C1 segment of cervical spinal cord (tissue), 14 donors: ENCODE measurements around the gene SLC48A1.

ENCODE experiments used
- DNase-seq, 14 donors: peaks; one replicate each; lab custom pipeline; 2025; lab: John Stamatoyannopoulos, UW

The SLC48A1 gene

GRCh38 chr12:47744005-47744651, 28.9 kb upstream of the SLC48A1 start:
- DNase-seq = no peak

- DNase-seq = no peak
Observed at GRCh38 chr12:47744778-47745436, 28.1 kb upstream of the SLC48A1 start.

DNA sequence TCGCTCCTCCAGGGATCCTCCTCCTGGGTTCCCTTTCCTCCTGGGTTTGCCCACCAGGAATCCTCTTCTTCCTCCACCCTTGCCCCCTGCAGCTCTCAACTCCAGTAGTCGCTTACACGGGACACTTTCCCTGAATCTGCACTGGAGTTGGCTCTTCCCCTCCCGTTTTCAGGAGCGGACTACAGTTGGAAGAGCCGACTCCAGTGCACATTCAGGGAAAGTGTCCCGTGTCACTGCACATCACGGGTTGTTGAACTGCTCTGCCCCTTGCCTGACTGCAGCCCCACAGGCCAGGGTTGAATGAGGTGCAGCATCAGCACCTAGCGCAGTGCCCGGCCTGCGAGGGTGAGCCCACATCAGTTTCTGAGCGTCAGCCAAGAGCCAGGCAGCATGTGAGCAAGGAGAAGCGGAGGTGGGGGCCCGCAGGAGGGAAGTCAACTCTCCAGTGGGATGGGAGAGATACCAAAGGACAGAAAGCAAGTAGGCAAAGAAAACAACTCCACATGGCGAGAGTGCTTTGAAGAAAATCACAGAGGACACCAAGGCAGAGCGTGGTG, 27.5 kb upstream of the SLC48A1 start:
- DNase-seq = peak in 1 of 14 donors; percentile 29

- no peak for DNase-seq
Observed at GRCh38 chr12:47746073-47746472, 27.0 kb upstream of the SLC48A1 start.

DNA sequence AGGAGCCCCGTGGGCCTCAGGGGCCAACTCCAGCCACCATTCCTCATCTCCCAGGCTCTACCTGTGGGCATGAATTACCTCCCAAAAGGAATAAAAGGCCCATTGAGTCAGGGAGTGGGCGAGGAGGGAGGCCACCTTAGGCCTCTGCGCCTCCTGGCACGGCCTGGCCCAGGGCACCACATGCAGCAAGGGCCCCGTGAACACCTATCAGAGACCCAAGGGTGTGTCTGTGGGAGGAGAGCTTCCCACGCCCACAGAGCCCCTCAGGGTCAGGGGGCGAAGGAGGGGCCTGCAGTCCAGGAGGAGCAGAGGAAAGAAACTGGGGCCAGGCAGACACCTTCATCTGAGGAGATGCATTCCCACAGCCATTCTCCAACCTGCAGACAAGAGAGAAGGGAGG, 26.5 kb upstream of the SLC48A1 start:
- DNase-seq = no peak

DNA sequence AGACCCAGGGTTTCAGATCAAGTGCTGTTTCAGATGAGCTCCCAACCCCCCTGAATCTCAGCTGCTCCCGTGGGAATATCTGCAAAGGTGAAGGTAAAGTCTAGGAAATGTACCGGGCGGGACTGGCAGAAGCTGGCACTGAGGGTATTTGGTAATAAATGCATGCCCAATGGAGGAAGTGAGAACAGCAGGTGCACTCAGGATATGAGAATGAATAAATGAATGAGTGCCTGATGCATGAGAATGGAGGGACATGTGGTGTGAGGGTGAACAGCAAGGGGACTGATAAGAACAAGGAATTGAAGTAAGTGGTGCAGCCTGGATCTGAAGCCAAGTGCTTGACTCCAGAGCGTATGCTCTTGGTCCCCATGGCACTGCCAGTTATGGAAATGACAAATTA, 25.9 kb upstream of the SLC48A1 start:
- no peak for DNase-seq

DNA sequence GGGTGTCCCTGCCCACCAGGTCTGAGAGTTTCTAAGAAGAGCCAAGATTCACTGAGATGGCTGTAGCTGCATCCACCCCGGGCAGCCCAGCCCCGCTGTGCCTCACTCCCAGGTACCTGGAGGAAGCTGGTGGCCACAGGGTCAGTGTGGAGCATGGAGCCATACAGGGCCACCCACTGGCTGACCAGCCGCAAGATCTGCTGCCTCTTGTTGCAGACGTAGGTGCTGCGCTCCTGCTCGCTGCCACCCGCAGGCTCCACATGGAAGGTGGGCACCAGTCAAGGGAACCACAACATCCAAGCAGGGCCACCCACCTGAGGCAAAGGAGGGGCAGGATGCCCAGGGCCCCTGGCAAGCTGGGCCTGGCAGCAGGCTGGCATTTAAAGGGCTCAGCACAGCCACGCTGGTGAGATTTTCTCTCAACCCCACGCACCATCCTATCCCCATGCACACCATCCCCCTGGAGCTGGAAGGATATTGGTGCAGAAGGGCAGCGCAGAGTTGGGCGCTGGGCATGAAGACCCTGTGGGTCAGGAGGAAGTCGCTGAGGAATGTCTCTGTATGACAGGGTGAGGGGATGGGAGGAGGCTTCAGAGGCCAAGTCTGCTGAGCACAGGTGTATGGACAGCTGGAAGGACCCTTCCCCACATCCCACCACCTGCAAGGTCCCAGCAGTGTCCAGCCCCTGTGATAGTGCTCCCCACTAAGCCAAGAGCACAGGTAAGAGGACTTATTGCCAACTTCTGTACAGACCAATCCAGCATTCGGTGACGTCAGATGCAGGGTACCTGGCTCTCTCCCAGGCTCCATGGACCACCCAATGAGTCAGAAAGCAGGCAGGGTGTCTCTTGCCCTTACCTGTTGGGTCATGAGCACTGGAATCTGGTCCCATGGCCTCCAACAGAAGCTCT, 25.2 kb upstream of the SLC48A1 start:
- no peak for DNase-seq

GRCh38 chr12:47748507-47748828, 24.6 kb upstream of the SLC48A1 start:
- DNase-seq = no peak

- no peak for DNase-seq
Observed at GRCh38 chr12:47748899-47749298, 24.1 kb upstream of the SLC48A1 start.

- DNase-seq = no peak
Observed at GRCh38 chr12:47750229-47750798, 22.7 kb upstream of the SLC48A1 start.

DNA sequence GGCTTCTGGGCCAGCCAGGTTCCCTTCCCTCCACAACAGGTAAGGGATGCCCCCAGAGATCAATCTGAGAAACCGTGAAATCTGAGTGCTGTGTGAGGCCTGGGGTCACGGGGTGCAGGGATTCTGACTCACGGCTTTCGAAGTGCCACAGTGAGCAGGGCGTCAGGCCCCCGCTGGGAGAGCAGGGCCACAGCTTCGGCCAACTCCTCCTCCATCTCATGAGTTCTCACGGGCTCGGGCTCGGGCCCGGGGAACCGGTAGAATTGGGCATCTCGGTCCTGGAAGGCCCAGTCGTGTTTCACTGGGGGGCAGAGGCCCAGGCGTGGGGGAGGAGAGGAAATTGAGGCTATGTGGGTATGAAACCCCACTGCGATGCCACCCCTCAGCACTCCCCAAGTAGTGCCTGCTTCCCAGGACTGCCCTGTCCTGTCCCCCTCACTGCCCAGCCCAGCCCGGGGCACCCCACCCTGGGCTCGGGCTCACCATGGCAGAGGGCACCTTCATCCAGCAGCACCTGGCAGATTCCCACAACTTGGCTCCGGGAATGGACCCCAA, 22.0 kb upstream of the SLC48A1 start:
- no peak for DNase-seq

GRCh38 chr12:47751561-47751960, 21.5 kb upstream of the SLC48A1 start:
- no peak for DNase-seq

GRCh38 chr12:47752121-47752520, 20.9 kb upstream of the SLC48A1 start:
- DNase-seq = no peak

DNA sequence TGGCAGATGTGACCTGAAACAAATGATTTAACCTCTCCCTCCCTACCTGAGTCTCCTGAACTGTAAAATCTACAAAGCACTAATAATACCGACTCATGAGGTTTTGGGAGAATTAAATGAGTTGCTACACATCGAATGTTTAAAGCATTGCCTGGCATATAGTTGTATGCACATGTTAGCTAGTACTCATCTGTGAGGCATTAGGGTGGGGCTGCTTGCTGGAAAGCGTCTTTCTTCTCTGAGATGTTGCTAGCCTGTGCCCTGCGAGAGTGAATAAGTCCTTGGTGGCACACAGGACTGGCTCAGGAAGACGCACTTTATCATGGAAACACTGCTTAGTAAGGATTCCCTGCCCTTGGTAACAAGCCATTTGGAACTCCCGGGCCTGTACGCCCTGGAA, 20.5 kb upstream of the SLC48A1 start:
- no peak for DNase-seq

- DNase-seq = peak in 6 of 14 donors; percentile 10 to 71 (median 44)
Observed at GRCh38 chr12:47753021-47754001, 19.7 kb upstream of the SLC48A1 start.

- no peak for DNase-seq
Observed at GRCh38 chr12:47754126-47754525, 18.9 kb upstream of the SLC48A1 start.

- DNase-seq = no peak
Observed at GRCh38 chr12:47754881-47755280, 18.2 kb upstream of the SLC48A1 start.

DNA sequence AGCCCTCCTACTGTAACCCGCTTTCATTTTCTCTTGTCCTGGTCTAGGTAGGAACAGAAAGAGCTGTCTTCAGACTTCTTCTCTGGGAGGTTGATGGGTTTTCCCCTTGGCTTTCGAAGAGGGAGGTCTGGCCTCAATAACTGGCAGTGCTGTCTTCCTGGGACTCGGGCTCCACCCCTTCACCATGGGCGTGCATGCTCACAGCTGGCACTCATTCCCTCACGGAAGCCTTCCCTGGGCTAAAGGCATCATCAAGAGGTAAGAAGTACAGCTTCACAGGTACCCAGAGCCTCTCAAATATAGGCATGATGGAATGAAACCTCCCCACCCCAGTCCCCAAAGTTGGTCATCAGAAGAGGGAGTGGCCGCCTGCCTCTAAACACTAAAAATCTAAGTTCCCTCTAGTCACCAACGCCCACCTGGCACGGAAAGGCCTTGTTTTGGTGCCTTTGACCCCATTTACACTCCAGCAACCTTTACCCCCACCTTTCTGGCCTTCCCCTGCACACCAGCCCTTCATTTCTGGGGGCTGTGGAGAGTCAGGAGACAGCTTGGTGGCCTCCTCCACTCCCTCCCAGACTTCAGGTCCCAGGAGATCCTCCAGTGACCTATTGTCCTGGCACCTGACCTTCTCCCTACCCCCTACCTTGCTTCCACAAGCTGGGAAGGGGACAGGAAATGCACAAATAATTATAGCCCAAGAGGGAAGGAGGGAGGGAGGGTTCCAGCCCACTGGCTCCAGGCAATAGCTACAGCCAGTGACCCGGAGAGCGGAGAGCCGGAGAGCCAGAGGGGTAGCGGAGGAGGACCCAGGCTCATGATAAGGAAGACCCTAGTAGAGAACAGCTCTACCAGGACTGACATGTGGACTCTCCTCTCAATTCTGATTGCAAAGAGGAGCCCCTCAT, 17.1 kb upstream of the SLC48A1 start:
- peak in 1 of 14 donors; percentile 25 for DNase-seq

GRCh38 chr12:47757364-47757839, 15.6 kb upstream of the SLC48A1 start:
- peak in 3 of 14 donors; percentile 49 to 63 (median 61) for DNase-seq
